Thyroid gland (tissue), 4 donors: Measurements from ENCODE around the gene ATMIN. TPM values are rescaled to one million over a fixed set of nuclear protein-coding genes. Genes with fewer than 3 reads are reported as not detected.

Experiments used
- DNase-seq, 2 donors: peaks; one replicate each; pipeline ENCODE4 v3.0.0-alpha.2; 2019
- H3K27ac ChIP-seq, 3 donors: fragments of 200-600 bp; sonication (generic); 1 replicate in 2 of 3; 2 replicates in 1 of 3; pipeline ENCODE4 v1.5.1; 2016 to 2019; ENCODE audit warnings: mild to moderate bottlenecking in 1 of 3, moderate library complexity in 1 of 3
- H3K27me3 ChIP-seq: fragments of 200-600 bp; sonication (generic); one replicate; pipeline ENCODE4 v1.5.1; 2019
- H3K36me3 ChIP-seq, 2 donors: fragments of 200-600 bp; sonication (generic); one replicate each; pipeline ENCODE4 v1.5.1; 2016 to 2019
- H3K4me1 ChIP-seq, 2 donors: fragments of 200-600 bp; sonication (generic); one replicate each; pipeline ENCODE4 v1.5.1; 2017 to 2019
- H3K4me3 ChIP-seq, 3 donors: fragments of 200-600 bp; sonication (generic); replicated peaks in 1 of 3; 1 replicate in 2 of 3; 2 replicates in 1 of 3; pipeline ENCODE4 v1.5.1; 2016; ENCODE audit warnings: mild to moderate bottlenecking in 1 of 3
- H3K9me3 ChIP-seq: fragments of 200-600 bp; sonication (generic); one replicate; pipeline ENCODE4 v1.5.1; 2017
- CTCF ChIP-seq, 6 experiments: fragments of 200-600 bp in 3 of 6; fragments of 450-650 bp in 3 of 6; sonication (generic) in 3 of 6; IDR thresholded peaks; one replicate each; pipeline ENCODE4 v1.5.1; 2016 to 2019; ENCODE audit warnings: antibody characterized with exemption in 6 of 6, mild to moderate bottlenecking in 2 of 6, inconsistent platforms in 1 of 6, moderate library complexity in 1 of 6
- POLR2A ChIP-seq, 2 donors: fragments of 450-650 bp; IDR thresholded peaks; one replicate each; pipeline ENCODE4 v1.6.1; 2017; ENCODE audit warnings: antibody characterized with exemption in 2 of 2, mild to moderate bottlenecking in 2 of 2, moderate library complexity in 1 of 2
- WGBS, 2 donors: methylation state at CpG; one replicate each; pipeline ENCODE4 v1.1.5; 2017; 5-methylcytosine and 5-hydroxymethylcytosine counted together
- intact Hi-C: fragments of 100-400 bp; cut with DNase I; formaldehyde crosslinking; loops from one replicate; pipeline ENCODE4 v1.15.1; 2023
- total RNA-seq, 4 donors: library from RNA; depleted of rRNA; stranded (reverse); fragments of >200 nt; gene quantifications; one replicate each; pipeline ENCODE4 v1.2.3, GENCODE V29; 2016

The ATMIN gene
- total RNA-seq, 4 donors from 2014 or later, result 49.2 to 57.6 (median 53.3) TPM

- Histone ChIP-seq H3K36me3 (peaks cover 0 to 5% of the 10 kb centered on the region in 2 donors), H3K4me3 (no peak overlapping the region), H3K27ac (no peak overlapping the region), H3K27me3 (no peaks in the 10 kb centered on the region), H3K4me1 (peaks cover 0 to 10% of the 10 kb centered on the region in 2 donors), H3K9me3 (no peaks in the 10 kb centered on the region)
- WGBS, 2 donors, result 97 to 99% methylated on average over 3 of the region's 3 CpGs
- no peak for DNase-seq
- intact Hi-C loops, result no loop called here
- no peak for TF ChIP-seq CTCF (IDR thresholded peaks at IDR 0.05)
- no peak for TF ChIP-seq POLR2A (IDR thresholded peaks at IDR 0.05)
Measured at GRCh38 chr16:80990577-80990976, 45.1 kb upstream of the ATMIN start.

- DNase-seq, result no peak
- intact Hi-C loops, result no loop called here
- Histone ChIP-seq H3K27me3 (no peaks in the 10 kb centered on the region), H3K4me1 (peaks cover 0 to 10% of the 10 kb centered on the region in 2 donors), H3K36me3 (peaks cover 0 to 5% of the 10 kb centered on the region in 2 donors), H3K9me3 (no peaks in the 10 kb centered on the region), H3K27ac (no peak overlapping the region), H3K4me3 (no peak overlapping the region)
- TF ChIP-seq CTCF (IDR thresholded peaks at IDR 0.05) (no peak), POLR2A (IDR thresholded peaks at IDR 0.05) (no peak)
- WGBS, 2 donors, result 92 to 94% methylated on average over 2 of the region's 2 CpGs
Measured at GRCh38 chr16:80990978-80991377, 44.7 kb upstream of the ATMIN start.

GRCh38 chr16:80991792-80992430 is 43.7 kb upstream of the ATMIN start:
- Histone ChIP-seq H3K4me1 (peaks cover 0 to 4% of the 10 kb centered on the region in 2 donors), H3K4me3 (no peak overlapping the region), H3K9me3 (no peaks in the 10 kb centered on the region), H3K27me3 (no peaks in the 10 kb centered on the region), H3K27ac (no peak overlapping the region), H3K36me3 (peaks cover 0 to 5% of the 10 kb centered on the region in 2 donors)
- intact Hi-C loops, result no loop called here
- TF ChIP-seq CTCF (IDR thresholded peaks at IDR 0.05) (no peak), POLR2A (IDR thresholded peaks at IDR 0.05) (no peak)
- 63 to 69% methylated on average over 6 of the region's 6 CpGs for WGBS, 2 donors
- DNase-seq, result no peak

GRCh38 chr16:80992676-80993293 is 42.9 kb upstream of the ATMIN start:
- Histone ChIP-seq H3K9me3 (no peaks in the 10 kb centered on the region), H3K4me3 (no peak overlapping the region), H3K36me3 (peaks cover 0 to 5% of the 10 kb centered on the region in 2 donors), H3K4me1 (peaks cover 0 to 8% of the 10 kb centered on the region in 2 donors), H3K27me3 (no peaks in the 10 kb centered on the region), H3K27ac (no peak overlapping the region)
- no peak for TF ChIP-seq POLR2A (IDR thresholded peaks at IDR 0.05)
- no peak for TF ChIP-seq CTCF (IDR thresholded peaks at IDR 0.05)
- no peak for DNase-seq
- 58 to 79% methylated on average over 3 of the region's 3 CpGs for WGBS, 2 donors
- intact Hi-C loops, result no loop called here

GRCh38 chr16:80993307-80993706 is 42.3 kb upstream of the ATMIN start:
- intact Hi-C loops, result no loop called here
- Histone ChIP-seq H3K27ac (no peak overlapping the region), H3K4me1 (peaks cover 0 to 6% of the 10 kb centered on the region in 2 donors), H3K4me3 (no peak overlapping the region), H3K36me3 (peaks cover 0 to 5% of the 10 kb centered on the region in 2 donors), H3K9me3 (no peaks in the 10 kb centered on the region), H3K27me3 (no peaks in the 10 kb centered on the region)
- DNase-seq, result no peak
- TF ChIP-seq CTCF (IDR thresholded peaks at IDR 0.05), result no peak
- WGBS, 2 donors, result 78 to 81% methylated on average over 6 of the region's 6 CpGs
